A673 (cell line): ENCODE results near the gene GRID1. TPM values are rescaled to one million over a fixed set of nuclear protein-coding genes. Genes with fewer than 3 reads are reported as not detected.

Experiments used
- BruUV-seq: library from RNA; stranded (reverse); fragments of 400-500 nt; replicated peaks from 2 replicates; lab custom pipeline; 2021; lab: Mats Ljungman, UMichigan
- CTCF ChIA-PET: fragments of 300-600 bp; sonication (Branson Sonifier 250); formaldehyde crosslinking; loops from one replicate; lab custom pipeline; 2022; ENCODE audit warnings: antibody characterized with exemption; lab: Charles Lee
- POLR2A ChIA-PET: fragments of 300-600 bp; sonication (Branson Sonifier 250); formaldehyde crosslinking; loops from one replicate; lab custom pipeline; 2022; ENCODE audit warnings: antibody characterized with exemption; ENCODE audit not compliant: low non-redundant PET; lab: Charles Lee
- DNase-seq: peaks from one replicate; pipeline ENCODE4 v3.0.0-alpha.2; 2015; ENCODE audit warnings: low spot score
- H3K27ac ChIP-seq: fragments of 200-600 bp; sonication (generic); 2 replicates; pipeline ENCODE4 v1.5.1; 2016; ENCODE audit warnings: mixed run types, low read depth, mild to moderate bottlenecking, mixed read lengths, antibody characterized with exemption, low read length; ENCODE audit not compliant: poor library complexity, severe bottlenecking
- H3K27me3 ChIP-seq: fragments of 200-600 bp; sonication (generic); replicated peaks from 2 replicates; pipeline ENCODE4 v1.6.1; 2017; ENCODE audit warnings: mixed run types, low read depth, mild to moderate bottlenecking, mixed read lengths, antibody characterized with exemption, low read length; ENCODE audit not compliant: insufficient read depth, poor library complexity
- H3K36me3 ChIP-seq: fragments of 200-600 bp; sonication (generic); 2 replicates; pipeline ENCODE4 v1.6.1; 2016; ENCODE audit warnings: mixed run types, mild to moderate bottlenecking, mixed read lengths, antibody characterized with exemption, low read length; ENCODE audit not compliant: insufficient read depth, poor library complexity, severe bottlenecking
- H3K4me1 ChIP-seq: fragments of 200-600 bp; sonication (generic); 2 replicates; pipeline ENCODE4 v1.6.1; 2017; ENCODE audit warnings: mixed run types, mild to moderate bottlenecking, mixed read lengths, antibody characterized with exemption, low read length; ENCODE audit not compliant: insufficient read depth, poor library complexity, severe bottlenecking
- H3K4me3 ChIP-seq: fragments of 200-600 bp; sonication (generic); 2 replicates; pipeline ENCODE4 v1.5.1; 2016; ENCODE audit warnings: low read depth, mixed run types, mild to moderate bottlenecking, mixed read lengths, low read length; ENCODE audit not compliant: poor library complexity, severe bottlenecking
- H3K9me3 ChIP-seq: fragments of 200-600 bp; sonication (generic); 2 replicates; pipeline ENCODE4 v1.6.1; 2016; ENCODE audit warnings: mixed run types, low read depth, mild to moderate bottlenecking, mixed read lengths, antibody characterized with exemption, low read length; ENCODE audit not compliant: poor library complexity, severe bottlenecking
- CTCF ChIP-seq: fragments of 300-800, 200-600 bp; sonication (generic); conservative IDR thresholded peaks from 2 replicates; pipeline ENCODE4 v1.5.1; 2017; ENCODE audit warnings: low read depth, mild to moderate bottlenecking, antibody characterized with exemption, low read length, moderate library complexity, mixed read lengths
- EZH2 ChIP-seq: fragments of 200-600 bp; sonication (generic); IDR thresholded peaks from 2 replicates; pipeline ENCODE4 v1.6.1; 2017; ENCODE audit warnings: borderline replicate concordance, low read depth, mild to moderate bottlenecking, mixed read lengths, antibody characterized with exemption, low read length; ENCODE audit not compliant: poor library complexity, severe bottlenecking
- intact Hi-C: fragments of 100-400 bp; cut with micrococcal nuclease; formaldehyde crosslinking; loops from one replicate; pipeline ENCODE4 v1.10.0; 2022; ENCODE audit not compliant: unreplicated experiment
- total RNA-seq: library from RNA; stranded (reverse); gene quantifications from 2 replicates; pipeline ENCODE4 v1.2.3, GENCODE V29; 2021

Gene GRID1
- total RNA-seq, 1 experiment from 2014 or later, result not detected

GRCh38 chr10:85764108-85764507 is 602.5 kb downstream of the GRID1 start:
- H3K36me3 ChIP-seq, result no peaks in the 10 kb centered on the region
- TF ChIP-seq CTCF (no peak), EZH2 (no peak)
- CTCF ChIA-PET, result no interaction called here
- no peak for DNase-seq
- no peak overlapping the region for H3K27ac ChIP-seq
- no TSS peak for BruUV-seq
- H3K27me3 ChIP-seq, result peaks cover 10% of the 10 kb centered on the region
- POLR2A ChIA-PET, result no interaction called here
- H3K9me3 ChIP-seq, result no peaks in the 10 kb centered on the region
- no peak overlapping the region for H3K4me3 ChIP-seq
- no peaks in the 10 kb centered on the region for H3K4me1 ChIP-seq
- intact Hi-C loops, result no loop called here

GRCh38 chr10:85761906-85762445 is 604.6 kb downstream of the GRID1 start:
- no peaks in the 10 kb centered on the region for H3K4me1 ChIP-seq
- H3K27ac ChIP-seq, result no peak overlapping the region
- intact Hi-C loops, result no loop called here
- TF ChIP-seq EZH2 (no peak), CTCF (no peak)
- no peaks in the 10 kb centered on the region for H3K9me3 ChIP-seq
- no TSS peak for BruUV-seq
- ChIA-PET POLR2A (interaction anchor here (0.6 kb wide), 1 partner anchor 281 kb away, joined by 3 read pairs; no protein-coding TSS in a partner anchor), CTCF (no interaction called here)
- DNase-seq, result no peak
- H3K36me3 ChIP-seq, result no peaks in the 10 kb centered on the region
- H3K27me3 ChIP-seq, result peaks cover 10% of the 10 kb centered on the region
- no peak overlapping the region for H3K4me3 ChIP-seq

GRCh38 chr10:85741626-85742300 is 624.8 kb downstream of the GRID1 start:
- Histone ChIP-seq H3K27me3 (no peaks in the 10 kb centered on the region), H3K27ac (no peak overlapping the region), H3K9me3 (no peaks in the 10 kb centered on the region), H3K36me3 (no peaks in the 10 kb centered on the region), H3K4me1 (no peaks in the 10 kb centered on the region), H3K4me3 (no peak overlapping the region)
- POLR2A ChIA-PET, result no interaction called here
- no peak for TF ChIP-seq CTCF
- TF ChIP-seq EZH2, result no peak
- CTCF ChIA-PET, result no interaction called here
- intact Hi-C loops, result no loop called here
- DNase-seq, result no peak
- no TSS peak for BruUV-seq
